GM12891 (cell line): ENCODE measurements around the gene AAMP.

Experiments used
- DNase-seq: peaks from one replicate; pipeline ENCODE4 v3.0.0; 2011; ENCODE audit warnings: low spot score; ENCODE audit not compliant: insufficient read length
- FAIRE-seq: peaks from 2 replicates; lab custom pipeline; 2011; peaks lifted over from hg19 to GRCh38; lab: Jason Lieb, UNC
- PAX5 ChIP-seq: IDR thresholded peaks from 2 replicates; pipeline ENCODE4 v1.6.1; 2011; ENCODE audit warnings: low read length, moderate library complexity, mild to moderate bottlenecking; ENCODE audit not compliant: insufficient read depth, severe bottlenecking
- POLR2A ChIP-seq: IDR thresholded peaks from 2 replicates; pipeline ENCODE4 v1.6.1; 2011; ENCODE audit warnings: low read depth, low read length, control low read depth
- POLR2AphosphoS5 ChIP-seq: IDR thresholded peaks from 2 replicates; pipeline ENCODE4 v1.6.1; 2011; ENCODE audit warnings: low read depth, low read length, control low read depth
- POU2F2 ChIP-seq: IDR thresholded peaks from 2 replicates; pipeline ENCODE4 v1.6.1; 2011; ENCODE audit warnings: low read depth, mild to moderate bottlenecking, control low read depth, low read length, moderate library complexity
- SPI1 ChIP-seq: IDR thresholded peaks from 2 replicates; pipeline ENCODE4 v1.6.1; 2011; ENCODE audit warnings: low read depth, low read length, control low read depth
- TAF1 ChIP-seq: IDR thresholded peaks from 2 replicates; pipeline ENCODE4 v1.6.1; 2011; ENCODE audit warnings: low read depth, low read length, control low read depth

The AAMP gene

GRCh38 chr2:218294430-218295022 is 24.6 kb upstream of the AAMP start:
- no peak for DNase-seq
- FAIRE-seq: no peak
- TF ChIP-seq POLR2A: no peak
- TF ChIP-seq SPI1: no peak
- TF ChIP-seq PAX5: no peak
- no peak for TF ChIP-seq POLR2AphosphoS5
- TF ChIP-seq TAF1: no peak
- no peak for TF ChIP-seq POU2F2

DNA sequence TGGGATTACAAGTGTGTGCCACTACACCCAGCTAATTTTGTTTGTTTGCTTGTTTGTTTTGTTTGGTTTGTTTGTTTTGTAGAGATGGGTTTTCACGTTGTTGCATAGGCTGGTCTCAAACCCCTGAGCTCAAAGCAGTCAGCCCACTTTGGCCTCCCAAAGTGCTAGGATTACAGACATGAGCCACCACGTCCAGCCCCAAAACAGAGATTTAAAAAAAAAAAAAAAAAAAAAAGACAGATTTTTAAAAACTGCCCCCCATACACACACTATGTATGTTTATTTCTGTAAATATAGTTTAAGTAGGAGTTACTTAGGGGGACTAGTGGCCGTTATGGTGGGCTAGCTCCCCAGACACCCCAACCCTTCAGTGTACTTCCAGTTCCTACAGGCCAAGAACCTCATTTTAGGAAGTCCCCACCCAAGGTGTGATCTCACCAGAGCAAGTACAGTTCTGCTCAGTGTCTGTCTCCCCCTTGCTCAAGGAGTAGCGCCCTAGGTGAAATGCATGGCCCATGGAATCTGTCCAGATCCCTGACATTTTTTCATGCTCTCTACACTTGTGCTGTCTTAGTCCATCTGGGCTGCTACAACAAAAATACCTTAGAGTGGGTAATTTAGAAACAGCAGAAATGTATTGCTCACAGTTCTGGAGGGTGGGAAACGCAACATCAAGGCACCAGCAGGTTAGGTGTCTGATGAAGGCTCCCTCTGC is 23.9 kb upstream of the AAMP start:
- DNase-seq (no peak), FAIRE-seq (no peak)
- no peak for TF ChIP-seq POLR2AphosphoS5
- TF ChIP-seq POLR2A: no peak
- no peak for TF ChIP-seq PAX5
- TF ChIP-seq POU2F2: no peak
- no peak for TF ChIP-seq SPI1

DNA sequence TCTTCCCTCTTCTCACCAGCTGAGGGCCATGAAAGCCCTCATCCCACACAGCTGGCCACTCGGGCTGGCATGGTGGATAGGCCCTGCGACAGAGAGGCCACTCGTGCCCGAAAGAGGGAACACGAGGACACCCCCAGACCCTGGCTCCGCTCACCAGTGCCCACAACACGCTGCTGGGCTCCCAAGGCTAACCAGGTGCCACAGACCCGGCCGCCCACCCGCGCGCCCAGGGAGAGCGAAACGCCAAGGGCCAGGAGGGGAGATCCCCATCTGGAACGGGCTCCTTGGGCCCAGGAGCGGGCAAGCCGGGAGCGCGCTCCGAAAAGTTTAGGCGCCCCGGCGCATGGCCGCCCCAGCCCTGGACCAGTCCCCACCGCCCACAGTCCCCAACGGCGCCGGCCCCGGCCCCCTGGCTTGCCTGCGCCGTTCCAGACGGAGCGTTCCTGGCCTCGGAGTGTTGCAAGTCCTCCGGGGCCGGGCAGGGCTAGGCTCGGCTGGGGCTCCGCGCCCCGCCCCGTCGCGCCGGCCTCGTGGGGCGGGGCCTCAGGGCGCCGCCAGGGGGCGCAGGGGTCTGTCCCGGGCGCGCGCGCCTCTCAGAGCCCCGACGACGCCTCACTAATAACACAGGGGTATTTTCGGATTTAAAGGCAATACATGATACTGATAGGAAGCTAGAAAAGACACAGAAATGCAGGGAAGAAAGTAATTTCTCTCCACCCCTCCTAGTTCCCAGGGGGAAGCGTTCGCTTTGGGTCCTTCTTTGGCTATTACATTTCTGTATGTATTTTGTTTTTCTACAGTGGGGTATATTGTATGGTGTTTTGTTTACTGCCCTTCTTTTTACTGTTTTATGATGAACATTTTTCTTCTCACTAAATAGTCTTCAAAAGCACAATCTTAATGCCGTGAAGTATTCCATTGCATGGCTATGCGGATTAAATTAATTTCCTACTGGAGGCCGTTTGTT is 22.4 kb upstream of the AAMP start, which contains the start of gene TMBIM1:
Gene TMBIM1 (minus strand): TSS at position 456 of the 967 bp plus-strand sequence. CDS start 10,362 bp downstream, outside the sequence.
- peak; percentile 90 for DNase-seq
- TF ChIP-seq PAX5: no peak
- TF ChIP-seq POLR2AphosphoS5: no peak
- TF ChIP-seq TAF1: no peak
- TF ChIP-seq SPI1: no peak
- TF ChIP-seq POU2F2: no peak
- TF ChIP-seq POLR2A: no peak
- FAIRE-seq: peak; percentile 56

GRCh38 chr2:218291318-218292047 is 21.5 kb upstream of the AAMP start:
- FAIRE-seq (no peak), DNase-seq (no peak)
- TF ChIP-seq SPI1 (no peak), POLR2AphosphoS5 (no peak), PAX5 (no peak), POLR2A (no peak), POU2F2 (no peak), TAF1 (no peak)

GRCh38 chr2:218290316-218291261 is 20.7 kb upstream of the AAMP start:
- DNase-seq (peak; percentile 54), FAIRE-seq (peak; percentile 61)
- TF ChIP-seq POU2F2: no peak
- TF ChIP-seq SPI1: peak; percentile 81

DNA sequence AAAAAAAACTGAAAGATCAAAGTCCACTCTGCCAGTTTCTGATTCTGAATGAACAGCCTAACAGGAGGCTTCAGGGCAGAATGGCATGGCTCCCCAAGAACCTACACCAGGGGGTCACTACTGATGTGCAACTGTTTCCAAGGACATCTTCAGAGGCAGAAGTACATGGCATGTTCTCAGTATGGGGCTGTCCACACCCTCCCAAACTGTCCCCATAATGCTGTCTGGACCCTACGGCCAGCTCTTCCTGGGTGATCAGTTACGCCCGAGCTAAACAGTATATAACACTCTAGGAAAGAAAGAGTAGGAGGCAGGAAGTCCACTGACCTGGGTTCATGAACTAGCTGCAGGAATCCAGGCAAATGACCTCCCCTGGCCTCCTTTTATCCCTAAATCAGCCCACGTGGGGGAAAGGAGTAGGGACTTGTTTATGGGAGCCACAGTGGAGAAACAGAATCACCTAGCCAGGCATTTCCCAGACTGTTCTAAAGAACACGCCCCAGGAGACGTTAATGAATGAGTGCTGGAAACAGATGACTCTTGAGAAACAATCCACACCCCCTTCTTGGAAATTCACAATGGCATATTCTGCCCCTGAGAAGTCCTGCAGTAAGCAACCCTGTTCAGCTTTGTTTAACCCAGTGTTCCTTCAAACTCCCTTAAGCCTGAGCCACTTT is 19.8 kb upstream of the AAMP start:
- no peak for TF ChIP-seq PAX5
- no peak for TF ChIP-seq POLR2AphosphoS5
- TF ChIP-seq TAF1: no peak
- no peak for TF ChIP-seq POLR2A
- no peak for TF ChIP-seq SPI1
- TF ChIP-seq POU2F2: no peak
- DNase-seq: no peak
- FAIRE-seq: no peak

- no peak; the same call in 1 of the 2 replicates for TF ChIP-seq POLR2AphosphoS5
- no peak for TF ChIP-seq PAX5
- peak; percentile 62 for TF ChIP-seq SPI1
- no peak for TF ChIP-seq POU2F2
- 0 out of 2 replicates have a peak, but pooled peaks have one; percentile 9 for TF ChIP-seq TAF1
- TF ChIP-seq POLR2A: peak; percentile 52; the same call in 1 of the 2 replicates
- DNase-seq (peak; percentile 67), FAIRE-seq (peak; percentile 86)
Measured at GRCh38 chr2:218286570-218287459, 16.9 kb upstream of the AAMP start.
